ENCODE data around the gene ARHGEF10L. TPM values are rescaled to one million over a fixed set of nuclear protein-coding genes. Genes with fewer than 3 reads are reported as not detected.

Gene ARHGEF10L
- total RNA-seq, 1 donor from 2014 or later: 33.1 TPM

DNA sequence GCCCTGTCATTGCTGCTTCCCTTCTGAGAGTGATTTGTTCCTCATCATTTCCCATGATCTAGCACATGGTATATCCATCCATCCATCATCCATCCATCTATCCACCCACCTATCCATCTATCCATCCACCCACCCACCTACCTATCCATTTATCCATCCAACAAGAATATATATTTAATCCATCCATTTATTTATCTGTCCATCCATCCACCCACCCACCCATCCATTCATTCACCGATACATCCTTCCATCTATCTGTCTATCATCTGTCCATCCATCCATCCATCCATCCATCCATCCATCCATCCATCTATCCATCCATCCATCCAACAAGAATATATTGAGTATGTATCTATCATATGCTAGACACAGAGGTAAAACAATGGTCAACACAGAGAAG lies 115.7 kb downstream of the ARHGEF10L start:
- TF ChIP-seq, protein P1, sequence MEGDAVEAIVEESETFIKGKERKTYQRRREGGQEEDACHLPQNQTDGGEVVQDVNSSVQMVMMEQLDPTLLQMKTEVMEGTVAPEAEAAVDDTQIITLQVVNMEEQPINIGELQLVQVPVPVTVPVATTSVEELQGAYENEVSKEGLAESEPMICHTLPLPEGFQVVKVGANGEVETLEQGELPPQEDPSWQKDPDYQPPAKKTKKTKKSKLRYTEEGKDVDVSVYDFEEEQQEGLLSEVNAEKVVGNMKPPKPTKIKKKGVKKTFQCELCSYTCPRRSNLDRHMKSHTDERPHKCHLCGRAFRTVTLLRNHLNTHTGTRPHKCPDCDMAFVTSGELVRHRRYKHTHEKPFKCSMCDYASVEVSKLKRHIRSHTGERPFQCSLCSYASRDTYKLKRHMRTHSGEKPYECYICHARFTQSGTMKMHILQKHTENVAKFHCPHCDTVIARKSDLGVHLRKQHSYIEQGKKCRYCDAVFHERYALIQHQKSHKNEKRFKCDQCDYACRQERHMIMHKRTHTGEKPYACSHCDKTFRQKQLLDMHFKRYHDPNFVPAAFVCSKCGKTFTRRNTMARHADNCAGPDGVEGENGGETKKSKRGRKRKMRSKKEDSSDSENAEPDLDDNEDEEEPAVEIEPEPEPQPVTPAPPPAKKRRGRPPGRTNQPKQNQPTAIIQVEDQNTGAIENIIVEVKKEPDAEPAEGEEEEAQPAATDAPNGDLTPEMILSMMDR (IDR thresholded peaks at IDR 0.05; ENCODE audit: unreplicated experiment): no peak

DNA sequence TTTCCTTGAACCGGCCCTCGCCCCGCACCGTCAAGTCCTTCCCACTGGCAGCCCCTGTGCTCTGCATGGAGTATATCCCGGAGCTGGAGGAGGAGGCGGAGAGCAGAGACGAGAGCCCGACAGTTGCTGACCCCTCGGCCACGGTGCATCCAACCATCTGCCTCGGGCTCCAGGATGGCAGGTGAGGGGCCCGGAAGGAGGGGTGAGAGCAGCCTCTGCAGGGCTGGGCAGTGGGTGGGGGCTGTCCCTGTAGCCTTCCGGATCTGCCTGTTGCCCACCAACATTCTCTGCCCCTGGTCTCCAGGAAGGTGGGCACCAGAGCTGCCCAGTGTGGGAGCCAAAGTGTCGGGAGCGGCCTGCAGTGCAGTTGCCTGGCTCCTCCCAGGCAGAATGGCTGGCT lies 116.4 kb downstream of the ARHGEF10L start:
- Mint-ChIP-seq H3K4me3 (no peak overlapping the region), H3K9me3 (no peaks in the 10 kb centered on the region), H3K27me3 (ENCODE audit: low read depth) (no peaks in the 10 kb centered on the region), H3K4me1 (no peaks in the 10 kb centered on the region), H3K36me3 (peaks cover 16% of the 10 kb centered on the region), H3K27ac (no peak overlapping the region)
- DNase-seq (ENCODE audit: low spot score in 2 of 2, unreplicated experiment in 2 of 2): no peak
- TF ChIP-seq, protein P1 (IDR thresholded peaks at IDR 0.05; ENCODE audit: unreplicated experiment): no peak

More for the DNA sequence above, 115.7 kb downstream of the ARHGEF10L start:
- Mint-ChIP-seq H3K4me3 (no peak overlapping the region), H3K27me3 (ENCODE audit: low read depth) (no peaks in the 10 kb centered on the region), H3K9me3 (no peaks in the 10 kb centered on the region), H3K4me1 (no peaks in the 10 kb centered on the region), H3K27ac (no peak overlapping the region), H3K36me3 (peaks cover 16% of the 10 kb centered on the region)
- DNase-seq (ENCODE audit: low spot score in 2 of 2, unreplicated experiment in 2 of 2): no peak

DNA sequence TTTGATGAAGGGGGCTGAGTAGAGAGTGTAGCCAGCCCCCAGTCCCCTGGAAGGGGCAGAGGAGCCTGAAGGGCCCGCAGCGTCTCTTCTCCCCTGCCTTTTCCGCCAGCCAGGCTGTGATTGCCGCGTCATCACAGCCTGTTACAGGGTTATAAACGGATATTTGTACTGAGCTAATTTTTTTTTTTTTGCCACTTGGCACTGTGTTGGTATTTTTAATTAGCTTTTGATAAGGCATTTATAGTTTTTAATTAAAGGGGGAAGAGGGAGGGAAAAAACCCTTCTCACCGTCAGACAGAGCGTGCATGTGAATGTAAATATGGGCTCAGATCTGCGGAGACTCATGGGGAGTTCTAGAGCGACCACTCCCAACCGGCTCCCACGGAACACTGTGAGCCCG lies 117.9 kb downstream of the ARHGEF10L start:
- Mint-ChIP-seq H3K27ac (no peak overlapping the region), H3K4me1 (no peaks in the 10 kb centered on the region), H3K4me3 (no peak overlapping the region), H3K27me3 (ENCODE audit: low read depth) (no peaks in the 10 kb centered on the region), H3K9me3 (no peaks in the 10 kb centered on the region), H3K36me3 (peaks cover 16% of the 10 kb centered on the region)
- TF ChIP-seq, protein P1 (IDR thresholded peaks at IDR 0.05; ENCODE audit: unreplicated experiment): no peak
- no peak for DNase-seq (ENCODE audit: low spot score in 2 of 2, unreplicated experiment in 2 of 2)

DNA sequence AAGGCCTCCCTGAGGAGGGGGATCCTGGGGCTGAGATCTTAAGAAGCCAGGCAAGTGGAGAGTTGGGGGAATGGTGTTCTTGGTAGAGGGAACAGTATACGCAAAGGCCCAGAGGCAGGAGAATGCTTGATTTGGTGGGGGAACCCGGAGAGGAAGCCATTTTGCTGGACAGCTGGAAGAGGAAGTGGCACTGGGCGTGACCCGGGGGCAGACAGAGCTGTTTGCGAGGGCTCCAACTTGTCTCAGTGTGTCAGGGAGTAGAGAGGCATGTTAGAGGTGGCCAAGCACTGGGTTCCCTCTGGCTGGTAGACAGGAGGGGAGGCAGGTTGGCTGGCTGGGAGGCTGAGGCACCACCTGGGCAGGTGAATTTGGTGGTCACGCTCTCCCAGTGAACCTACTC lies 119.3 kb downstream of the ARHGEF10L start:
- Mint-ChIP-seq H3K4me1 (no peaks in the 10 kb centered on the region), H3K9me3 (no peaks in the 10 kb centered on the region), H3K27me3 (ENCODE audit: low read depth) (no peaks in the 10 kb centered on the region), H3K27ac (no peak overlapping the region), H3K4me3 (no peak overlapping the region), H3K36me3 (peaks cover 16% of the 10 kb centered on the region)
- no peak for DNase-seq (ENCODE audit: low spot score in 2 of 2, unreplicated experiment in 2 of 2)
- TF ChIP-seq, protein P1 (IDR thresholded peaks at IDR 0.05; ENCODE audit: unreplicated experiment): no peak

DNA sequence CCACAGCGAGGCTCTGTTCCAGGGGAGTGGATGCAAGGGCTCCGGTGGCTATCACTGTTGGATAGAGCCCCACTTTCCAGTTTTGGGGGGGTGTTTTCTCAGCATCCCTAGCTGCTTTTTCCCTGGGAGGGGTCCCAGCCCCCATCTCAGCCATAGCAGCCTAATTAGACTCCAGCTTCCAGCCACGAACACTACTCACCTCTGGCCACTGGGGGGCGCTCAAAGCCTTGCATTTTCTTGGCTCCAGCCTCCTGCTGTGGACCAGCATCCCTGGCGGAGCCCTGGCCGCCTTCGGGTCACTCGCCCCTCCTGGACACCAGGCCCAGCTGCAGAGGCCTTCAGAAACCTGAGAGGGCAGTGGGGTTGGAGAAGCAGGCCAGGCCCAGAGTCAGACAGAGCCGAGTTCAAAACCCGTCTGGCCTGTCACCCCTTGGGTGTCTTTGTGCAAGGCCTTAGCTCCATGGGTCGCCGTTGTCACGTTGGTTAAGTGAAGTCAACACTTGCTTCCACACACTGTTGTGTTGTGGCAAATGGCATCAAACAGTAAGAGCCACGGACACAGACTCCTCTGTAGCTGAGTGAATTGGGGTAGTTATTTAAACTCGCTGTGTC lies 122.2 kb downstream of the ARHGEF10L start:
- Mint-ChIP-seq H3K27ac (no peak overlapping the region), H3K27me3 (ENCODE audit: low read depth) (no peaks in the 10 kb centered on the region), H3K9me3 (no peaks in the 10 kb centered on the region), H3K36me3 (peaks cover 22% of the 10 kb centered on the region), H3K4me3 (no peak overlapping the region), H3K4me1 (no peaks in the 10 kb centered on the region)
- TF ChIP-seq, protein P1 (IDR thresholded peaks at IDR 0.05; ENCODE audit: unreplicated experiment): peak; percentile 97
- peak; percentile 53 to 84 for DNase-seq (ENCODE audit: low spot score in 2 of 2, unreplicated experiment in 2 of 2)

DNA sequence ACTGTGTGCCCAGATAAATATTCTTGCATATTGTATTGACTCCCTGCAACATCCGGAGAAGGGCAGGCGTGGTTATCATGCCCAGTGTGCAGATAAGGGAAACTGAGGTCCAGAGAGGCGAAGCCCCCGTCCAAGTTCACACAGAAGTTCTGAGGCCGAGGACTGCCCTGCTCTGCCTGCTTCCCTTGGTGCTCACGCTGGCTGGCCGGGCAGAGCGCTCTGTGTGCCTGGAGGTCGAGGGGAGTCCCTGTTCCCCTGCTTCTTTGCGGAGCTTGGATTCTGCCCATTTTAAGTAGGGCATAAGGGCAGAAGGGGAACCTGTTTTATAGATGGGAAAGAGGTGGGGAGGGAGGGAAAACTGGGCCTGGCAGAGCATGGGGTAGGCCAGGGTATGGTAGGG lies 122.8 kb downstream of the ARHGEF10L start:
- H3K9me3 Mint-ChIP-seq: no peaks in the 10 kb centered on the region
- H3K36me3 Mint-ChIP-seq: peaks cover 21% of the 10 kb centered on the region
- H3K4me3 Mint-ChIP-seq: no peak overlapping the region
- H3K27me3 Mint-ChIP-seq (ENCODE audit: low read depth): no peaks in the 10 kb centered on the region
- no peaks in the 10 kb centered on the region for H3K4me1 Mint-ChIP-seq
- H3K27ac Mint-ChIP-seq: no peak overlapping the region
- TF ChIP-seq, protein P1 (IDR thresholded peaks at IDR 0.05; ENCODE audit: unreplicated experiment): no peak
- no peak for DNase-seq (ENCODE audit: low spot score in 2 of 2, unreplicated experiment in 2 of 2)
